Measurements from ENCODE around the gene GLG1. TPM values are rescaled to one million over a fixed set of nuclear protein-coding genes. Genes with fewer than 3 reads are reported as not detected.
A peak's percentile ranks its signal among the peaks of the same experiment; 100 is the strongest.

Gene GLG1
- total RNA-seq, 1 donor = 191 TPM

GRCh38 chr16:74651841-74652240 lies 44.9 kb upstream of the GLG1 start:
- Histone ChIP-seq H3K27ac (ENCODE audit: low read depth, low read length) (no peak overlapping the region), H3K9me3 (ENCODE audit: low read depth, low read length) (no peaks in the 10 kb centered on the region), H2AFZ (ENCODE audit: low read length) (no peak overlapping the region), H3K4me1 (ENCODE audit: insufficient read depth, low read length) (peaks cover 10% of the 10 kb centered on the region), H4K20me1 (ENCODE audit: insufficient read depth, low read length) (no peaks in the 10 kb centered on the region), H3K4me3 (ENCODE audit: insufficient read depth, low read length) (no peak overlapping the region), H3K4me2 (ENCODE audit: insufficient read depth, low read length) (no peak overlapping the region), H3K36me3 (ENCODE audit: insufficient read depth, low read length) (peaks cover 42% of the 10 kb centered on the region), H3K79me2 (ENCODE audit: insufficient read depth, low read length) (peaks cover 68% of the 10 kb centered on the region), H3K27me3 (ENCODE audit: insufficient read depth, low read length) (no peaks in the 10 kb centered on the region)
- no peak for DNase-seq (ENCODE audit: insufficient read length, low spot score, missing footprints)
- no peak for TF ChIP-seq CTCF (IDR thresholded peaks at IDR 0.05; ENCODE audit: extremely low read depth, low read depth, low read length)

GRCh38 chr16:74650966-74651567 lies 44.2 kb upstream of the GLG1 start:
- Histone ChIP-seq H3K4me1 (ENCODE audit: insufficient read depth, low read length) (peaks cover 13% of the 10 kb centered on the region), H3K27ac (ENCODE audit: low read depth, low read length) (no peak overlapping the region), H3K27me3 (ENCODE audit: insufficient read depth, low read length) (no peaks in the 10 kb centered on the region), H2AFZ (ENCODE audit: low read length) (no peak overlapping the region), H3K4me2 (ENCODE audit: insufficient read depth, low read length) (no peak overlapping the region), H3K36me3 (ENCODE audit: insufficient read depth, low read length) (peaks cover 42% of the 10 kb centered on the region), H3K4me3 (ENCODE audit: insufficient read depth, low read length) (no peak overlapping the region), H3K9me3 (ENCODE audit: low read depth, low read length) (no peaks in the 10 kb centered on the region), H4K20me1 (ENCODE audit: insufficient read depth, low read length) (no peaks in the 10 kb centered on the region), H3K79me2 (ENCODE audit: insufficient read depth, low read length) (peaks cover 66% of the 10 kb centered on the region)
- DNase-seq (ENCODE audit: insufficient read length, low spot score, missing footprints) = no peak
- TF ChIP-seq CTCF (IDR thresholded peaks at IDR 0.05; ENCODE audit: extremely low read depth, low read depth, low read length) = peak; percentile 61

- H2AFZ ChIP-seq (ENCODE audit: low read length) = no peak overlapping the region
- H3K9me3 ChIP-seq (ENCODE audit: low read depth, low read length) = no peaks in the 10 kb centered on the region
- H4K20me1 ChIP-seq (ENCODE audit: insufficient read depth, low read length) = no peaks in the 10 kb centered on the region
- peaks cover 61% of the 10 kb centered on the region for H3K79me2 ChIP-seq (ENCODE audit: insufficient read depth, low read length)
- no peak overlapping the region for H3K4me2 ChIP-seq (ENCODE audit: insufficient read depth, low read length)
- peaks cover 47% of the 10 kb centered on the region for H3K36me3 ChIP-seq (ENCODE audit: insufficient read depth, low read length)
- H3K27me3 ChIP-seq (ENCODE audit: insufficient read depth, low read length) = no peaks in the 10 kb centered on the region
- H3K4me1 ChIP-seq (ENCODE audit: insufficient read depth, low read length) = peaks cover 13% of the 10 kb centered on the region
- no peak overlapping the region for H3K4me3 ChIP-seq (ENCODE audit: insufficient read depth, low read length)
- DNase-seq (ENCODE audit: insufficient read length, low spot score, missing footprints) = no peak
- TF ChIP-seq CTCF (IDR thresholded peaks at IDR 0.05; ENCODE audit: extremely low read depth, low read depth, low read length) = no peak
- H3K27ac ChIP-seq (ENCODE audit: low read depth, low read length) = no peak overlapping the region
These were observed 43.1 kb upstream of the GLG1 start for GRCh38 chr16:74649839-74650504.

GRCh38 chr16:74641969-74642368 lies 35.1 kb upstream of the GLG1 start:
- H4K20me1 ChIP-seq (ENCODE audit: insufficient read depth, low read length) = no peaks in the 10 kb centered on the region
- no peak for DNase-seq (ENCODE audit: insufficient read length, low spot score, missing footprints)
- peaks cover 11% of the 10 kb centered on the region for H3K4me1 ChIP-seq (ENCODE audit: insufficient read depth, low read length)
- H3K4me2 ChIP-seq (ENCODE audit: insufficient read depth, low read length) = no peak overlapping the region
- no peak overlapping the region for H3K4me3 ChIP-seq (ENCODE audit: insufficient read depth, low read length)
- H3K9me3 ChIP-seq (ENCODE audit: low read depth, low read length) = no peaks in the 10 kb centered on the region
- H3K36me3 ChIP-seq (ENCODE audit: insufficient read depth, low read length) = peaks cover 37% of the 10 kb centered on the region
- TF ChIP-seq CTCF (IDR thresholded peaks at IDR 0.05; ENCODE audit: extremely low read depth, low read depth, low read length) = no peak
- H3K27me3 ChIP-seq (ENCODE audit: insufficient read depth, low read length) = no peaks in the 10 kb centered on the region
- no peak overlapping the region for H3K27ac ChIP-seq (ENCODE audit: low read depth, low read length)
- H3K79me2 ChIP-seq (ENCODE audit: insufficient read depth, low read length) = peaks cover 19% of the 10 kb centered on the region
- H2AFZ ChIP-seq (ENCODE audit: low read length) = no peak overlapping the region
